Hepatocyte (in vitro differentiated cells): ENCODE measurements around the gene MYDGF.

ENCODE experiments used
- CTCF ChIP-seq: fragments of 200-600 bp; sonication (generic); IDR thresholded peaks from 2 replicates; pipeline ENCODE4 v1.5.1; 2016; ENCODE audit warnings: antibody characterized with exemption, mild to moderate bottlenecking; ENCODE audit not compliant: poor library complexity
- EZH2 ChIP-seq: fragments of 200-600 bp; sonication (generic); IDR thresholded peaks from 2 replicates; pipeline ENCODE4 v1.6.1; 2016; ENCODE audit warnings: antibody characterized with exemption, mild to moderate bottlenecking, borderline replicate concordance
- EZH2phosphoT487 ChIP-seq: fragments of 200-600 bp; sonication (generic); IDR thresholded peaks from one replicate; pipeline ENCODE4 v1.6.1; 2018; ENCODE audit warnings: antibody characterized with exemption, mild to moderate bottlenecking, low read depth, moderate library complexity; ENCODE audit not compliant: unreplicated experiment, severe bottlenecking

DNA sequence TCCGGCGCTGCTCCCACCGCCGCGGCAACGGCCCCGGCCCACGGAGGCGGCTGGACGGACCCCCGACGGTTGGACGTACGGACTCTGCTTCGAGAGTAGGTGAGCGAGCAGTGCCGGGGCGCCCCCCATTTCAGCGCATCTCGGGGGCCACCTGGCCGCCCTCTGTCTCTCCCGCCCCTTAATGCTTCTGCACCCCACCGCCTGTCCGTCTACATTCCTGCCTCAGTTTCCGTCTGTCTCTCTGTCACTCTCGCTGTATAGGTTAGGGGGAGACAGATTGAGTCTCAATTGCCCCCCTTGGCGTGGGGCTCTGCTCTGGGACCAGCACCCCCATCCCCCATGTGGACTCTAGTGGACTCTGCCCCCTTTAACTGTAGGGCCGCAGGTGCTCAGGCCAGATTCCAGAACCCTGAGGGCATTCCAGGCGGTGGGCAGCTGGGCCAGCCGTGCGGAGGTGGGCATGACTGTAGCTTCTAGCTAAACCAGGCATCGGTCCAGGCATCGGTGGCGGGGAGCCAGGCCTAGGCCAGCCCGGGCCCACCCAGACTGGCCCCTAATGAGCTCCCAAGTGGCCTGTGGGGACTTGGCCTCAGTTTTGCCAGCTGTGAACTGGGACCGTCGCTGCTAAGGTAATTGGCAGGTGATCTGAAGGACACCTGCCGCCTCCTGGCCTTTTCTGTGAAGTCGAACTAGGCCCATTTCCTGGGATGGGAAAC lies 30.5 kb downstream of the MYDGF start:
- TF ChIP-seq CTCF = no peak
- TF ChIP-seq EZH2 = no peak
- TF ChIP-seq EZH2phosphoT487 = no peak
